Stimulated activated CD8-positive, alpha-beta memory T cell treated with anti-CD3 and anti-CD28 coated beads, Interleukin-15, amount 100 ng/mL, for 1 hour (primary cell): ENCODE data around the gene LRRC74B.
"Not testable (repeated sequence)": the region's sequence is repeated elsewhere in the genome, so short reads cannot be mapped to it uniquely, and the experiment has no call there.

Experiments
- DNase-seq: peaks from one replicate; pipeline ENCODE4 v3.0.0-alpha.2; 2020; ENCODE audit warnings: low read depth

LRRC74B gene

GRCh38 chr22:21077884-21078508, 32.2 kb downstream of the LRRC74B start:
- no peak for DNase-seq

GRCh38 chr22:21078916-21079315, 33.2 kb downstream of the LRRC74B start:
- DNase-seq: no peak

- no peak for DNase-seq
Measured at GRCh38 chr22:21079493-21079892, 33.7 kb downstream of the LRRC74B start.

- DNase-seq: no peak
Measured at GRCh38 chr22:21080435-21081137, 34.8 kb downstream of the LRRC74B start.

GRCh38 chr22:21082248-21082647, 36.5 kb downstream of the LRRC74B start:
- no peak for DNase-seq

- no peak for DNase-seq
Measured at GRCh38 chr22:21087119-21087518, 41.4 kb downstream of the LRRC74B start.

- not testable (repeated sequence) for DNase-seq
Measured at GRCh38 chr22:21087926-21088325, 42.2 kb downstream of the LRRC74B start.

- DNase-seq: not testable (repeated sequence)
Measured at GRCh38 chr22:21091220-21091619, 45.5 kb downstream of the LRRC74B start.

GRCh38 chr22:21092797-21093554, 47.2 kb downstream of the LRRC74B start:
- DNase-seq: no peak

- DNase-seq: not testable (repeated sequence)
Measured at GRCh38 chr22:21093555-21094137, 47.9 kb downstream of the LRRC74B start.

GRCh38 chr22:21094911-21095772, 49.4 kb downstream of the LRRC74B start:
- DNase-seq: no peak

- no peak for DNase-seq
Measured at GRCh38 chr22:21095773-21096107, 50.0 kb downstream of the LRRC74B start.

GRCh38 chr22:21096878-21097277, 51.1 kb downstream of the LRRC74B start:
- not testable (repeated sequence) for DNase-seq

- no peak for DNase-seq
Measured at GRCh38 chr22:21098099-21098671, 52.4 kb downstream of the LRRC74B start.

GRCh38 chr22:21099578-21099977, 53.8 kb downstream of the LRRC74B start:
- no peak for DNase-seq

GRCh38 chr22:21100149-21101032, 54.6 kb downstream of the LRRC74B start:
- no peak for DNase-seq

GRCh38 chr22:21101877-21102638, 56.3 kb downstream of the LRRC74B start:
- DNase-seq: no peak

GRCh38 chr22:21102659-21103267, 57.0 kb downstream of the LRRC74B start:
- DNase-seq: peak; percentile 58

- no peak for DNase-seq
Measured at GRCh38 chr22:21103633-21104032, 57.9 kb downstream of the LRRC74B start.
